Esophagus (tissue), 2 donors: ENCODE results near the gene TMSB10. TPM values are rescaled to one million over a fixed set of nuclear protein-coding genes. Genes with fewer than 3 reads are reported as not detected.

Source experiments
- H3K27ac ChIP-seq, 2 donors: one replicate each; pipeline ENCODE4 v1.5.1; 2013; ENCODE audit warnings: low read depth in 2 of 2, mild to moderate bottlenecking in 2 of 2, inconsistent platforms in 1 of 2, low read length in 1 of 2, moderate library complexity in 1 of 2
- H3K27me3 ChIP-seq, 2 donors: one replicate each; pipeline ENCODE4 v1.6.1; 2013; ENCODE audit warnings: low read length in 2 of 2, control low read depth in 1 of 2, mild to moderate bottlenecking in 1 of 2; ENCODE audit not compliant: insufficient read depth in 2 of 2, control insufficient read depth in 1 of 2
- H3K36me3 ChIP-seq, 2 donors: one replicate each; pipeline ENCODE4 v1.6.1; 2013; ENCODE audit warnings: low read length in 1 of 2; ENCODE audit not compliant: control insufficient read depth in 2 of 2, insufficient read depth in 2 of 2
- H3K4me1 ChIP-seq, 2 donors: one replicate each; pipeline ENCODE4 v1.6.1; 2013; ENCODE audit warnings: low read length in 1 of 2; ENCODE audit not compliant: control insufficient read depth in 2 of 2, insufficient read depth in 2 of 2
- H3K4me3 ChIP-seq, 2 donors: one replicate each; pipeline ENCODE4 v1.5.1; 2013; ENCODE audit warnings: low read length in 2 of 2, mild to moderate bottlenecking in 2 of 2, low read depth in 1 of 2, moderate library complexity in 1 of 2
- H3K9me3 ChIP-seq, 2 donors: one replicate each; pipeline ENCODE4 v1.6.1; 2013; ENCODE audit warnings: mild to moderate bottlenecking in 2 of 2, low read depth in 1 of 2, low read length in 1 of 2, moderate library complexity in 1 of 2; ENCODE audit not compliant: control insufficient read depth in 2 of 2, insufficient read depth in 1 of 2
- WGBS, 2 donors: extraction: QIAGEN DNeasy Blood & Tissue Kit; methylation state at CpG; one replicate each; pipeline ENCODE4 v1.1.7; 2013; 5-methylcytosine and 5-hydroxymethylcytosine counted together
- polyA plus RNA-seq, 2 donors: library from polyadenylated mRNA; stranded (reverse); fragments of 200-250 nt; gene quantifications; one replicate each; pipeline ENCODE4 v1.2.3, GENCODE V29; 2013
- donor health status: healthy with polysubstance abuse.
- donor health status: Bipolar disorder and iron deficiency.

Gene TMSB10
- polyA plus RNA-seq, 2 donors = 1,127 to 2,184 TPM

DNA sequence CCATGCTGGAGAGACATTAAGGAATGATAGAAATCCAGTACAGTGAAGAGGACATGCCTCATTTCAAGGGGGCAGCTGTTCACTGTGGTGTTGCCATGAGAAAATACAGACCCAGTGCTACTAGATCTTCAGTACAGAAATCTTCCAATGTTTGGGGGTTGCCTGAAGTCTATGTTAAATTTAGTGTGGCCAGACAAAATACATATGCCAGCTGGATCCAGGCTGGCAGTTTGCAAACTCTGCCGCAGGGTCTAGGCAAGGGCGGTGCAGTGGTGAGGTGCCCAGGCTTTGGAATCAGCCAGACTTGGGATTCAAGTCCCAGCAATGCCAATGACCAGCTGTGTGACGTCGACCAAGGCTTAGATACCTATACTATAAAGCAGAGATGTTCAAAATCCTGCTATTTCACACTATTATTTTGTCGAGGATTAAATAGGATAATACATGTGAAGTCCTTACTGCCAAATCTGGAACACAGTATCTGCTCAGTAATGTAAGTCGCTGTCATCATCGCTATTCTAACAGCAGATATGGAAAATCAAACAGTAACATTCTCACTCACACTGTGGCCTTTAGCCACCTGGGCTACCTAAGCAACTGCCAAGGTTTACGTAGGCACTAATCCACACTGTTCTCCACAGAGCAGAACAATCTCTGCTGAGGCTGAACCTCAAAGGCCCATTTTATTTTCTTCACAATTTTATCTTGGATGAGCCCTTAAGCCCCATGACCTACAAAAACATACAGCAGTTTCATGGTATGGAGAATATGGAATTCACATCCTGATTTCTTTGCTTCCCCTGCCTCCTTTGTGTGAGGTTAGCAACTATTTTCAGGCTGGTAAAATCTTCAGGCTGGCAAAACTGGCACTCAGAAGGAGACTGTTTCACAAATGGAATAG lies 5.9 kb upstream of the TMSB10 start:
- Histone ChIP-seq H3K27me3 (no peaks in the 10 kb centered on the region), H3K9me3 (no peaks in the 10 kb centered on the region), H3K36me3 (no peaks in the 10 kb centered on the region), H3K4me3 (no peak overlapping the region), H3K4me1 (peaks cover 0 to 4% of the 10 kb centered on the region in 2 donors), H3K27ac (no peak overlapping the region)
- WGBS, 2 donors = 72 to 77% methylated on average over 8 of the region's 8 CpGs

DNA sequence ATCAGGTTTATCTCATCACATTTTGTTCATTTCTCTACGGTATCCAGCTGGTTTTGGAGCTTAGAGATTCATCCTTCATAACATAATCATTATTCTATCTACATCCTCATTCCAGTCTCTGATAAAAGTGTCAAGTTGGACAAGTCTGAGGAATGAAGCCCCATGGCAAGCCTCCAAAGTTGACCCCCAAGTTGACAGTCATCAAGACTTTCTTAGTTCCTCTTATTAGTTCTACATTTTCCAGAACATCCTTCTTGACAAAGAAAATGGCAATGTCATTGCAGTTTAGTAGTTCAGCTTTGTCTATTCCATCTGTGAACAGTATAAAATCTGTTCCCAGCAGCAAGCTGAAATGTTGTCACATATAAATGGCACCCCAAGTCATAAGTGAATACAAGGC lies 4.5 kb upstream of the TMSB10 start:
- Histone ChIP-seq H3K27ac (no peak overlapping the region), H3K9me3 (no peaks in the 10 kb centered on the region), H3K4me3 (no peak overlapping the region), H3K4me1 (no peaks in the 10 kb centered on the region), H3K36me3 (no peaks in the 10 kb centered on the region), H3K27me3 (no peaks in the 10 kb centered on the region)
- WGBS, 2 donors = 83 to 89% methylated on average over 1 of the region's 1 CpG

DNA sequence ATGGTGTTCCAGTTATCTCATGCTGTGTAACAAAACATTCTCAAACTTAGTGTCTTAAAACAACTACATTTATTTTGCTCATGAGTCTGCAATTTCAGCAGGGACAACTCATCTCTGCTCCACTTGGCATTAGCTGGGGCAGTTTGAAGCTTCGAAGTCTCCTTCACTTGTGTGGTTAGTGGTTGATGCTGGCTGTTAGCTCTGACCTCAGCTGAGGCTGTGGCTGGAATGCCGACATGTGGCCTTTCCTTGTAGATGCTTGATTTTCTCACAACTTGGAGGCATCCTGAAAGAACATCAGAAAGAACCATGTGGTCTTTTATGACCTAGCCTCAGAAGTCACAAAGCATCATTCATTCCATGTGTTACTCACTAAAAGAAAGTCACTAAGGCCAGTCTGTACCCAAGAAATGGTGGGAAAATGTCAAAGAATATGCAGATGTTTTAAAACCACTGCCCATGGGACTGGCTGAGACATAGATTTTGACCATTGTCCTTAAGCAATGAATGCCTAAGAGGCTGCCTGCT lies 3.8 kb upstream of the TMSB10 start:
- H3K36me3 ChIP-seq = no peaks in the 10 kb centered on the region
- no peak overlapping the region for H3K27ac ChIP-seq
- H3K4me1 ChIP-seq = no peaks in the 10 kb centered on the region
- WGBS, 2 donors = 76 to 81% methylated on average over 2 of the region's 2 CpGs
- no peak overlapping the region for H3K4me3 ChIP-seq
- no peaks in the 10 kb centered on the region for H3K9me3 ChIP-seq
- H3K27me3 ChIP-seq = no peaks in the 10 kb centered on the region

- no peak overlapping the region for H3K27ac ChIP-seq
- 98 to 100% methylated on average over 4 of the region's 4 CpGs for WGBS, 2 donors
- H3K4me3 ChIP-seq = no peak overlapping the region
- H3K9me3 ChIP-seq = no peaks in the 10 kb centered on the region
- H3K36me3 ChIP-seq = no peaks in the 10 kb centered on the region
- H3K27me3 ChIP-seq = no peaks in the 10 kb centered on the region
- H3K4me1 ChIP-seq = no peaks in the 10 kb centered on the region
Measured at GRCh38 chr2:84902526-84902925, 2.9 kb upstream of the TMSB10 start.

GRCh38 chr2:84904151-84904550 lies 1.3 kb upstream of the TMSB10 start:
- Histone ChIP-seq H3K36me3 (no peaks in the 10 kb centered on the region), H3K9me3 (peaks cover 0 to 2% of the 10 kb centered on the region in 2 donors), H3K4me1 (peaks cover 0 to 4% of the 10 kb centered on the region in 2 donors), H3K27me3 (no peaks in the 10 kb centered on the region), H3K27ac (no peak overlapping the region), H3K4me3 (no peak overlapping the region)
- 72 to 75% methylated on average over 9 of the region's 9 CpGs for WGBS, 2 donors

DNA sequence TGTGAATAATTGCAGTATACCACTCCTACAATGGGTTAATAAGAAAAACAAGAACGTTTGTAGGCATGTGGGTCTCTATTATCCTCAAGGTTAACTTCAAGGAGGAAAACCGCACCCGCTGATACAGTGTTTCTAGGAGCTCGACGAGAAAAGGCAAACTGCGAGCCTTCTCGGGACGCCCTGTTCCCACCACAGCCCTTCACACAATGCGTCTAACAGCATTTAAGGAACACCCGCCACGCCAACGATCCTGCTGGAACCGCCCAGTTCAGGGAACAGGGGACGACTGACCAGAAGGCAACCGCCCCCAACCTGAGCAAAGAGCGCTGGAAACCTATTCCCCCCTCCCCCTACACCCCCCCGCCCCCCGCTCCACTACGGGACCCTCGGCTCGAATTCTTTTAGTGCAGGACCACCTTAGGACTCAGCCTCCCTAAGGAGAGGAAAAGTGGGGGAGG lies 710 bp upstream of the TMSB10 start:
- Histone ChIP-seq H3K4me1 (peaks cover 0 to 5% of the 10 kb centered on the region in 2 donors), H3K9me3 (peaks cover 0 to 6% of the 10 kb centered on the region in 2 donors), H3K27ac (peak overlapping the region; percentile 88 to 95), H3K4me3 (peak overlapping the region; percentile 77 to 94), H3K27me3 (no peaks in the 10 kb centered on the region), H3K36me3 (no peaks in the 10 kb centered on the region)
- WGBS, 2 donors = 0 to 1% methylated on average over 21 of the region's 21 CpGs

DNA sequence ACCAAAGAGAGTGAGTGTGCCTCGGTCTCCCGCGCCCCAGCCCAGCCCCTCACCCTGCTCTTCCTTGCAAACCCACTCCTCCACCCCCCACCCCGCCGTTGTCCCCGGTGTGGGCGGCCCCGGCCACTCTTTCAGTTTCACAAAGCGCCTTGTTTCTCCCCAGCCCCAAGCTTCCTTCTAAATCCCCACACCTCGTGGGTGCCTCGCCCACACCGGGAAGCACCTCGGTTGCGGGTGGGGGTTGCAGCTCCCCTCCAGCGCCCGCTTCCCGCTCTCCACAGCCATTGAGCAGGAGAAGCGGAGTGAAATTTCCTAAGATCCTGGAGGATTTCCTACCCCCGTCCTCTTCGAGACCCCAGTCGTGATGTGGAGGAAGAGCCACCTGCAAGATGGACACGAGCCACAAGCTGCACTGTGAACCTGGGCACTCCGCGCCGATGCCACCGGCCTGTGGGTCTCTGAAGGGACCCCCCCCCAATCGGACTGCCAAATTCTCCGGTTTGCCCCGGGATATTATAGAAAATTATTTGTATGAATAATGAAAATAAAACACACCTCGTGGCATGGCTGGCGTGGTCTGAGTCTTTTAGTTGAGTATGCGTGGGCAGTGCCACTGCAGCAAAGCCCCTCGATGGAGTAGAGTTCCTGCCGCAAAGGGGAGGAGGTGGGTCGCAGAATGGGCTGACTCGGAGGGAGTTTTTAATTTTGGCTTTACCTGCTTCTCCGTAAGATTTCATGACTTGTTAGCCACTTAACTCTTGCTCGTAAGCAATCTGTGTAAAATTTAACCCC lies 848 bp downstream of the TMSB10 start:
- Histone ChIP-seq H3K4me1 (peaks cover 0 to 5% of the 10 kb centered on the region in 2 donors), H3K27me3 (no peaks in the 10 kb centered on the region), H3K27ac (peak overlapping the region; percentile 95 to 96), H3K4me3 (peak overlapping the region; percentile 77 to 94), H3K9me3 (peaks cover 0 to 6% of the 10 kb centered on the region in 2 donors), H3K36me3 (no peaks in the 10 kb centered on the region)
- 1% methylated on average over 37 to 38 of the region's 38 CpGs for WGBS, 2 donors

DNA sequence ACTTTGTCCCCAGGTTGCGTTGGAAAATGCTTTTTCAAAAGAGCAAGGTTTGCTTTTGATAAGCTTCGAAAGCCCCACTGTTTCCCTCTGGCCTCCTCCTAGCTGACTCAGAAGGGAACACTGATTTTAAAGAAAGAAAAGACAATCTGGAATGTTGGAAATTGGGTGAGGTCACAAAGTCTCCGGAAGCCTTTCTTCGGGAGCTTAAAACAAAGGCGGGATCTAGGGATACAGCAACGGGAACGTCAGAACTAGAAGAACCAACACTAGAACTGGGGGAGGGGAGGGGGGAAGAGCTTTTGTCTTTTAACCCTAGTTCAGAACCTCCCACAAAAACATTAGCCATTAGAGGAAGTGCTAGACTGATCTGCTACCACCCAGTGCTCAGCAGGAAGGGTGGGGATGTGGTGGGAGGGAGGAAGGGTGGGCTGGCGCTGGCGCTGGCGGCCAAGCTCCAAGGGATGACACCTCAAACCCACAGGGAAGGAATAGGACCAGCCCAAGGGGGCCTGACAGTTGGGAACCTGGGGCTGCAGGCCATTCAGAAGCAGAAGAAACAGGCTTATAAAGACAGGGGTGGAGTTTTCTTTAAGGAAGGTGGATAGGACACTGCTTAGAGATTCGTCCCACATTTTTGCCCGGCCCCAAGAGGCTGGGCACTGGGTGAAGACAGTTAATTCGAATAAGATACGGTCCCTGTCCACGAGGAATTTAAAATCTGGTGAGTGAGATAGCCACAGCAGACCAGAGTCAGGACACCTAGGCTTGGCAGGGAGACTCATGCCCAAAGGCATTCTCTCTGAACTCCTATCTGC lies 1.7 kb downstream of the TMSB10 start:
- no peaks in the 10 kb centered on the region for H3K27me3 ChIP-seq
- peak overlapping the region; percentile 95 to 96 for H3K27ac ChIP-seq
- H3K36me3 ChIP-seq = no peaks in the 10 kb centered on the region
- H3K4me1 ChIP-seq = peaks cover 0 to 5% of the 10 kb centered on the region in 2 donors
- H3K4me3 ChIP-seq = peak overlapping the region; percentile 77 to 94
- peaks cover 0 to 6% of the 10 kb centered on the region in 2 donors for H3K9me3 ChIP-seq
- WGBS, 2 donors = 9 to 18% methylated on average over 15 of the region's 15 CpGs
